Neural progenitor cell (in vitro differentiated cells): ENCODE data around the gene PPARA.

ENCODE experiments used
- EZH2 ChIP-seq: fragments of 200-600 bp; sonication (generic); IDR thresholded peaks from 2 replicates; pipeline ENCODE4 v1.6.1; 2017; ENCODE audit warnings: antibody characterized with exemption, mild to moderate bottlenecking, moderate library complexity
- EZH2phosphoT487 ChIP-seq: fragments of 200-600 bp; sonication (generic); IDR thresholded peaks from 2 replicates; pipeline ENCODE4 v1.6.1; 2017; ENCODE audit warnings: antibody characterized with exemption
- TF ChIP-seq, protein P1 (sequence below): fragments of 200-600 bp; sonication (generic); IDR thresholded peaks from 2 replicates; pipeline ENCODE4 v1.5.1; 2017; ENCODE audit warnings: antibody characterized with exemption, mild to moderate bottlenecking

GRCh38 chr22:46175631-46176030 is 25.3 kb downstream of the PPARA start:
- TF ChIP-seq EZH2 = no peak
- TF ChIP-seq, protein P1, sequence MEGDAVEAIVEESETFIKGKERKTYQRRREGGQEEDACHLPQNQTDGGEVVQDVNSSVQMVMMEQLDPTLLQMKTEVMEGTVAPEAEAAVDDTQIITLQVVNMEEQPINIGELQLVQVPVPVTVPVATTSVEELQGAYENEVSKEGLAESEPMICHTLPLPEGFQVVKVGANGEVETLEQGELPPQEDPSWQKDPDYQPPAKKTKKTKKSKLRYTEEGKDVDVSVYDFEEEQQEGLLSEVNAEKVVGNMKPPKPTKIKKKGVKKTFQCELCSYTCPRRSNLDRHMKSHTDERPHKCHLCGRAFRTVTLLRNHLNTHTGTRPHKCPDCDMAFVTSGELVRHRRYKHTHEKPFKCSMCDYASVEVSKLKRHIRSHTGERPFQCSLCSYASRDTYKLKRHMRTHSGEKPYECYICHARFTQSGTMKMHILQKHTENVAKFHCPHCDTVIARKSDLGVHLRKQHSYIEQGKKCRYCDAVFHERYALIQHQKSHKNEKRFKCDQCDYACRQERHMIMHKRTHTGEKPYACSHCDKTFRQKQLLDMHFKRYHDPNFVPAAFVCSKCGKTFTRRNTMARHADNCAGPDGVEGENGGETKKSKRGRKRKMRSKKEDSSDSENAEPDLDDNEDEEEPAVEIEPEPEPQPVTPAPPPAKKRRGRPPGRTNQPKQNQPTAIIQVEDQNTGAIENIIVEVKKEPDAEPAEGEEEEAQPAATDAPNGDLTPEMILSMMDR = no peak
- TF ChIP-seq EZH2phosphoT487 = no peak
